Measurements from ENCODE around the gene GTPBP1.

GTPBP1 gene

GRCh38 chr22:38761202-38762162 lies 55.7 kb downstream of the GTPBP1 start:
- H2BK15ac ChIP-seq (ENCODE audit: low read length) = no peak overlapping the region
- H3K27me3 ChIP-seq (ENCODE audit: control insufficient read depth in 3 of 3, insufficient read depth in 3 of 3, low read depth in 1 of 3, low read length in 3 of 3) = peaks cover 0 to 7% (median 2%) of the 10 kb centered on the region in 3 experiments
- peaks cover 7 to 12% of the 10 kb centered on the region in 2 donors for H3K4me1 ChIP-seq (ENCODE audit: control insufficient read depth in 2 of 2, insufficient read depth in 1 of 2, low read depth in 1 of 2, low read length in 2 of 2)
- H2BK12ac ChIP-seq (ENCODE audit: low read length) = no peak overlapping the region
- H2AK5ac ChIP-seq (ENCODE audit: low read depth, low read length) = peak overlapping the region; percentile 42
- H4K91ac ChIP-seq (ENCODE audit: low read depth, low read length, poor library complexity) = no peak overlapping the region
- no peak overlapping the region for H2AFZ ChIP-seq (ENCODE audit: low read length)
- 100% methylated on average over 3 to 4 of the region's 20 CpGs for WGBS, 2 donors (ENCODE audit: extremely low coverage in 2 of 2, insufficient read length in 2 of 2, insufficient replicate concordance in 1 of 2)
- no peak overlapping the region for H3K4ac ChIP-seq (ENCODE audit: low read length)
- no peaks in the 10 kb centered on the region for H3K36me3 ChIP-seq (replicated peaks in 1 of 2; ENCODE audit: control insufficient read depth in 2 of 2, insufficient read depth in 2 of 2, low read length in 2 of 2)
- no peak overlapping the region for H3K14ac ChIP-seq (ENCODE audit: low read length)
- peak overlapping the region in 1 of 2 donors; percentile 55 for H3K4me3 ChIP-seq (ENCODE audit: low read length in 2 of 2)
- H2BK5ac ChIP-seq (ENCODE audit: low read length) = no peak overlapping the region
- H3K18ac ChIP-seq (ENCODE audit: low read length) = peak overlapping the region; percentile 63
- H3K79me1 ChIP-seq (ENCODE audit: low read depth, low read length) = peaks cover 2% of the 10 kb centered on the region
- H2BK120ac ChIP-seq (ENCODE audit: low read depth, low read length) = no peak overlapping the region
- H3K23ac ChIP-seq (ENCODE audit: low read depth, low read length, poor library complexity) = no peak overlapping the region
- H3K9me3 ChIP-seq (replicated peaks in 1 of 2; ENCODE audit: control insufficient read depth in 2 of 2, insufficient read depth in 1 of 2, low read depth in 1 of 2, low read length in 2 of 2) = peaks cover 0 to 2% of the 10 kb centered on the region in 2 donors
- no peak overlapping the region for H3K4me2 ChIP-seq (ENCODE audit: insufficient read depth, low read length, poor library complexity, severe bottlenecking)
- H3K9ac ChIP-seq (ENCODE audit: low read depth, low read length, poor library complexity) = peak overlapping the region; percentile 0
- no peak overlapping the region for H4K8ac ChIP-seq (ENCODE audit: low read depth, low read length)
- H3K27ac ChIP-seq (replicated peaks; ENCODE audit: low read length) = no peak overlapping the region
- DNase-seq (ENCODE audit: low spot score) = no peak

DNA sequence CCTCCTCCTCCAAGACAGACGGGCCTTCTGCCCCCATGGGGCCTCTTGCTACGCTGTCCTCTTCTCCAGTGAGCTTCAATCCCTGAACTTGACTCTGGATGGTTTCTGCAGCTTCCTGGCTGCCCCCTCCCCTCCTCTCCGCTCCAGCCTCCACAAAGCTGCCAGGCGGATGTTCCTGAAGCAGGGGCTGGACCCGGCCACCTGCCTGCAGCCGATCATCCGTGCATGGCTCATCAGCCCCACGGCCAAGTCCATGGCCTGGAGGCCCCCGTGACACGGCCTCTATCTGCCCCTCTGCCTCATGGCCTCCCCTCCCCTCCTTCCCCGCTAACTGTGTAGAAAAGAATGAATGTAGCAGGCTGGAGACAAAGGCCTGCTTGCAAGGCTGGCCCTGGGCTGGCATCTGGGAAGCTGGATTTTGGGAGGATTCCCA lies 56.8 kb downstream of the GTPBP1 start:
- H3K4me1 ChIP-seq (ENCODE audit: control insufficient read depth in 2 of 2, insufficient read depth in 1 of 2, low read depth in 1 of 2, low read length in 2 of 2) = peaks cover 7 to 12% of the 10 kb centered on the region in 2 donors
- peaks cover 2% of the 10 kb centered on the region for H3K79me1 ChIP-seq (ENCODE audit: low read depth, low read length)
- H2BK5ac ChIP-seq (ENCODE audit: low read length) = no peak overlapping the region
- no peak overlapping the region for H2BK12ac ChIP-seq (ENCODE audit: low read length)
- H3K9me3 ChIP-seq (replicated peaks in 1 of 2; ENCODE audit: control insufficient read depth in 2 of 2, insufficient read depth in 1 of 2, low read depth in 1 of 2, low read length in 2 of 2) = peaks cover 0 to 2% of the 10 kb centered on the region in 2 donors
- DNase-seq (ENCODE audit: low spot score) = no peak
- H3K27me3 ChIP-seq (ENCODE audit: control insufficient read depth in 3 of 3, insufficient read depth in 3 of 3, low read depth in 1 of 3, low read length in 3 of 3) = peaks cover 0 to 14% (median 2%) of the 10 kb centered on the region in 3 experiments
- no peak overlapping the region for H4K8ac ChIP-seq (ENCODE audit: low read depth, low read length)
- H3K36me3 ChIP-seq (replicated peaks in 1 of 2; ENCODE audit: control insufficient read depth in 2 of 2, insufficient read depth in 2 of 2, low read length in 2 of 2) = no peaks in the 10 kb centered on the region
- H2AK5ac ChIP-seq (ENCODE audit: low read depth, low read length) = peak overlapping the region; percentile 36
- no peak overlapping the region for H2BK120ac ChIP-seq (ENCODE audit: low read depth, low read length)
- WGBS, 2 donors (ENCODE audit: extremely low coverage in 2 of 2, insufficient read length in 2 of 2, insufficient replicate concordance in 1 of 2) = no CpG with 5 or more reads among the region's 11 CpGs
- no peak overlapping the region for H4K91ac ChIP-seq (ENCODE audit: low read depth, low read length, poor library complexity)
- no peak overlapping the region for H3K14ac ChIP-seq (ENCODE audit: low read length)
- H2AFZ ChIP-seq (ENCODE audit: low read length) = peak overlapping the region; percentile 80
- H3K18ac ChIP-seq (ENCODE audit: low read length) = peak overlapping the region; percentile 44
- H2BK15ac ChIP-seq (ENCODE audit: low read length) = no peak overlapping the region
- no peak overlapping the region for H3K23ac ChIP-seq (ENCODE audit: low read depth, low read length, poor library complexity)
- no peak overlapping the region for H3K9ac ChIP-seq (ENCODE audit: low read depth, low read length, poor library complexity)
- H3K27ac ChIP-seq (replicated peaks; ENCODE audit: low read length) = no peak overlapping the region
- H3K4me2 ChIP-seq (ENCODE audit: insufficient read depth, low read length, poor library complexity, severe bottlenecking) = no peak overlapping the region
- H3K4ac ChIP-seq (ENCODE audit: low read length) = no peak overlapping the region
- H3K4me3 ChIP-seq (ENCODE audit: low read length in 2 of 2) = no peak overlapping the region

- H2AFZ ChIP-seq (ENCODE audit: low read length) = no peak overlapping the region
- H3K4me1 ChIP-seq (ENCODE audit: control insufficient read depth in 2 of 2, insufficient read depth in 1 of 2, low read depth in 1 of 2, low read length in 2 of 2) = peaks cover 3 to 10% of the 10 kb centered on the region in 2 donors
- no peak overlapping the region for H4K91ac ChIP-seq (ENCODE audit: low read depth, low read length, poor library complexity)
- H3K79me1 ChIP-seq (ENCODE audit: low read depth, low read length) = no peaks in the 10 kb centered on the region
- H3K27ac ChIP-seq (replicated peaks; ENCODE audit: low read length) = no peak overlapping the region
- H3K14ac ChIP-seq (ENCODE audit: low read length) = no peak overlapping the region
- H3K4me3 ChIP-seq (ENCODE audit: low read length in 2 of 2) = no peak overlapping the region
- peak overlapping the region; percentile 67 for H2BK15ac ChIP-seq (ENCODE audit: low read length)
- H3K23ac ChIP-seq (ENCODE audit: low read depth, low read length, poor library complexity) = peak overlapping the region; percentile 57
- H2BK5ac ChIP-seq (ENCODE audit: low read length) = peak overlapping the region; percentile 13
- no peaks in the 10 kb centered on the region for H3K36me3 ChIP-seq (replicated peaks in 1 of 2; ENCODE audit: control insufficient read depth in 2 of 2, insufficient read depth in 2 of 2, low read length in 2 of 2)
- H2BK120ac ChIP-seq (ENCODE audit: low read depth, low read length) = no peak overlapping the region
- no peak for DNase-seq (ENCODE audit: low spot score)
- H2BK12ac ChIP-seq (ENCODE audit: low read length) = no peak overlapping the region
- H3K4me2 ChIP-seq (ENCODE audit: insufficient read depth, low read length, poor library complexity, severe bottlenecking) = no peak overlapping the region
- peaks cover 0 to 23% (median 2%) of the 10 kb centered on the region in 3 experiments for H3K27me3 ChIP-seq (ENCODE audit: control insufficient read depth in 3 of 3, insufficient read depth in 3 of 3, low read depth in 1 of 3, low read length in 3 of 3)
- peaks cover 0 to 2% of the 10 kb centered on the region in 2 donors for H3K9me3 ChIP-seq (replicated peaks in 1 of 2; ENCODE audit: control insufficient read depth in 2 of 2, insufficient read depth in 1 of 2, low read depth in 1 of 2, low read length in 2 of 2)
- WGBS, 2 donors (ENCODE audit: extremely low coverage in 2 of 2, insufficient read length in 2 of 2, insufficient replicate concordance in 1 of 2) = no CpG with 5 or more reads among the region's 14 CpGs
- peak overlapping the region; percentile 94 for H2AK5ac ChIP-seq (ENCODE audit: low read depth, low read length)
- no peak overlapping the region for H3K4ac ChIP-seq (ENCODE audit: low read length)
- H3K9ac ChIP-seq (ENCODE audit: low read depth, low read length, poor library complexity) = no peak overlapping the region
- H4K8ac ChIP-seq (ENCODE audit: low read depth, low read length) = no peak overlapping the region
- H3K18ac ChIP-seq (ENCODE audit: low read length) = no peak overlapping the region
Observed at GRCh38 chr22:38766076-38766777, 60.5 kb downstream of the GTPBP1 start.

- Histone ChIP-seq H3K79me1 (ENCODE audit: low read depth, low read length) (no peaks in the 10 kb centered on the region), H2BK120ac (ENCODE audit: low read depth, low read length) (no peak overlapping the region), H3K9me3 (replicated peaks in 1 of 2; ENCODE audit: control insufficient read depth in 2 of 2, insufficient read depth in 1 of 2, low read depth in 1 of 2, low read length in 2 of 2) (no peaks in the 10 kb centered on the region), H3K4me3 (ENCODE audit: low read length in 2 of 2) (no peak overlapping the region), H3K14ac (ENCODE audit: low read length) (no peak overlapping the region), H2AFZ (ENCODE audit: low read length) (no peak overlapping the region), H2BK12ac (ENCODE audit: low read length) (no peak overlapping the region), H3K27me3 (ENCODE audit: control insufficient read depth in 3 of 3, insufficient read depth in 3 of 3, low read depth in 1 of 3, low read length in 3 of 3) (peaks cover 0 to 23% (median 0%) of the 10 kb centered on the region in 3 experiments), H3K4me2 (ENCODE audit: insufficient read depth, low read length, poor library complexity, severe bottlenecking) (no peak overlapping the region), H3K36me3 (replicated peaks in 1 of 2; ENCODE audit: control insufficient read depth in 2 of 2, insufficient read depth in 2 of 2, low read length in 2 of 2) (no peaks in the 10 kb centered on the region), H2AK5ac (ENCODE audit: low read depth, low read length) (peak overlapping the region; percentile 96), H4K8ac (ENCODE audit: low read depth, low read length) (no peak overlapping the region), H3K4me1 (ENCODE audit: control insufficient read depth in 2 of 2, insufficient read depth in 1 of 2, low read depth in 1 of 2, low read length in 2 of 2) (peaks cover 1 to 9% of the 10 kb centered on the region in 2 donors), H3K18ac (ENCODE audit: low read length) (no peak overlapping the region), H4K91ac (ENCODE audit: low read depth, low read length, poor library complexity) (peak overlapping the region; percentile 9), H3K27ac (replicated peaks; ENCODE audit: low read length) (no peak overlapping the region), H3K4ac (ENCODE audit: low read length) (no peak overlapping the region), H3K9ac (ENCODE audit: low read depth, low read length, poor library complexity) (no peak overlapping the region), H2BK5ac (ENCODE audit: low read length) (no peak overlapping the region), H3K23ac (ENCODE audit: low read depth, low read length, poor library complexity) (no peak overlapping the region), H2BK15ac (ENCODE audit: low read length) (peak overlapping the region; percentile 79)
- DNase-seq (ENCODE audit: low spot score) = no peak
- no CpG with 5 or more reads among the region's 9 CpGs for WGBS, 2 donors (ENCODE audit: extremely low coverage in 2 of 2, insufficient read length in 2 of 2, insufficient replicate concordance in 1 of 2)
Observed at GRCh38 chr22:38767313-38767712, 61.6 kb downstream of the GTPBP1 start.
